ENCODE results near the gene TBC1D23. TPM values are rescaled to one million over a fixed set of nuclear protein-coding genes. Genes with fewer than 3 reads are reported as not detected.
A peak's percentile ranks its signal among the peaks of the same experiment; 100 is the strongest.
"Not testable (repeated sequence)": the region's sequence is repeated elsewhere in the genome, so short reads cannot be mapped to it uniquely, and the experiment has no call there.

The TBC1D23 gene
- total and polyA plus RNA-seq, 2 experiments from 2014 or later = 27.1 to 61.9 TPM

GRCh38 chr3:100338911-100339310 is 78.1 kb downstream of the TBC1D23 start:
- DNase-seq (ENCODE audit: low spot score) = no peak
- Histone ChIP-seq H3K9me2 (replicated peaks; ENCODE audit: insufficient read depth) (no peaks in the 10 kb centered on the region), H3K79me2 (peaks cover 11% of the 10 kb centered on the region), H3K4me3 (no peak overlapping the region), H3K4me1 (ENCODE audit: insufficient read depth) (peaks cover 13% of the 10 kb centered on the region), H3K36me3 (replicated peaks; ENCODE audit: insufficient read depth, low read depth) (no peaks in the 10 kb centered on the region), H3K4me2 (no peak overlapping the region), H4K20me1 (ENCODE audit: insufficient read depth, poor library complexity, severe bottlenecking) (no peaks in the 10 kb centered on the region), H3K9me3 (ENCODE audit: low read depth) (no peaks in the 10 kb centered on the region), H2AFZ (no peak overlapping the region), H3K27ac (no peak overlapping the region), H3K27me3 (no peaks in the 10 kb centered on the region)
- 93% methylated on average over 10 of the region's 10 CpGs for WGBS (ENCODE audit: low lambda C conversion rate, missing lambda C conversion rate)
- TF ChIP-seq EZH2phosphoT487 (IDR thresholded peaks at IDR 0.05; ENCODE audit: low read depth, severe bottlenecking, unreplicated experiment) = no peak

- Histone ChIP-seq H2AFZ (no peak overlapping the region), H4K20me1 (ENCODE audit: insufficient read depth, poor library complexity, severe bottlenecking) (no peaks in the 10 kb centered on the region), H3K27me3 (no peaks in the 10 kb centered on the region), H3K9me3 (ENCODE audit: low read depth) (no peaks in the 10 kb centered on the region), H3K9me2 (replicated peaks; ENCODE audit: insufficient read depth) (no peaks in the 10 kb centered on the region), H3K27ac (no peak overlapping the region), H3K79me2 (peaks cover 11% of the 10 kb centered on the region), H3K4me3 (no peak overlapping the region), H3K4me2 (no peak overlapping the region), H3K36me3 (replicated peaks; ENCODE audit: insufficient read depth, low read depth) (no peaks in the 10 kb centered on the region), H3K4me1 (ENCODE audit: insufficient read depth) (peaks cover 10% of the 10 kb centered on the region)
- no peak for DNase-seq (ENCODE audit: low spot score)
- TF ChIP-seq EZH2phosphoT487 (IDR thresholded peaks at IDR 0.05; ENCODE audit: low read depth, severe bottlenecking, unreplicated experiment) (no peak), EZH2 (IDR thresholded peaks at IDR 0.05; ENCODE audit: borderline replicate concordance) (no peak)
- TF ChIP-seq, protein P1, sequence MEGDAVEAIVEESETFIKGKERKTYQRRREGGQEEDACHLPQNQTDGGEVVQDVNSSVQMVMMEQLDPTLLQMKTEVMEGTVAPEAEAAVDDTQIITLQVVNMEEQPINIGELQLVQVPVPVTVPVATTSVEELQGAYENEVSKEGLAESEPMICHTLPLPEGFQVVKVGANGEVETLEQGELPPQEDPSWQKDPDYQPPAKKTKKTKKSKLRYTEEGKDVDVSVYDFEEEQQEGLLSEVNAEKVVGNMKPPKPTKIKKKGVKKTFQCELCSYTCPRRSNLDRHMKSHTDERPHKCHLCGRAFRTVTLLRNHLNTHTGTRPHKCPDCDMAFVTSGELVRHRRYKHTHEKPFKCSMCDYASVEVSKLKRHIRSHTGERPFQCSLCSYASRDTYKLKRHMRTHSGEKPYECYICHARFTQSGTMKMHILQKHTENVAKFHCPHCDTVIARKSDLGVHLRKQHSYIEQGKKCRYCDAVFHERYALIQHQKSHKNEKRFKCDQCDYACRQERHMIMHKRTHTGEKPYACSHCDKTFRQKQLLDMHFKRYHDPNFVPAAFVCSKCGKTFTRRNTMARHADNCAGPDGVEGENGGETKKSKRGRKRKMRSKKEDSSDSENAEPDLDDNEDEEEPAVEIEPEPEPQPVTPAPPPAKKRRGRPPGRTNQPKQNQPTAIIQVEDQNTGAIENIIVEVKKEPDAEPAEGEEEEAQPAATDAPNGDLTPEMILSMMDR (IDR thresholded peaks at IDR 0.05; ENCODE audit: poor library complexity) = no peak
- 99% methylated on average over 5 of the region's 5 CpGs for WGBS (ENCODE audit: low lambda C conversion rate, missing lambda C conversion rate)
Measured at GRCh38 chr3:100339786-100340185, 79.0 kb downstream of the TBC1D23 start.

DNA sequence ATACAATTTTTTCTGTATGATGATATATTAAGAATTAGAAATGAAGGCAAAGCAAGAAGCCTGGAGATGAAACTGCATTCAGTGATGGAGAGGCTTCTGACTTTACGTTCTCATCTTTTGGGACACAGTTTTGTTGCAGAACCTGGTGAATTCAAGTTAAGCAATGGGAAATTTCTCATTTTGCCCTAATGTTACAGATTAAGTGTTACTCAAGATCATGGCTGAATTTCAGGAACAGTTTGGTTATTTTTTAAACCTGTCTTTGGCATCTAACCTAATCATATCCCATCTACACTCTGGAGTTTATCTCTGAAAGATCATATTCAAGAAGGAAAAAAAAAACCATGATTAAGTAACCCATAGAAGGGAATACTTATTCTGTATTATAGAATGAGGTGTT is 79.7 kb downstream of the TBC1D23 start:
- Histone ChIP-seq H4K20me1 (ENCODE audit: insufficient read depth, poor library complexity, severe bottlenecking) (no peaks in the 10 kb centered on the region), H3K79me2 (peaks cover 7% of the 10 kb centered on the region), H3K36me3 (replicated peaks; ENCODE audit: insufficient read depth, low read depth) (no peaks in the 10 kb centered on the region), H3K4me3 (no peak overlapping the region), H3K27ac (no peak overlapping the region), H3K27me3 (no peaks in the 10 kb centered on the region), H3K9me3 (ENCODE audit: low read depth) (no peaks in the 10 kb centered on the region), H3K4me1 (ENCODE audit: insufficient read depth) (peaks cover 7% of the 10 kb centered on the region), H2AFZ (no peak overlapping the region), H3K9me2 (replicated peaks; ENCODE audit: insufficient read depth) (no peaks in the 10 kb centered on the region), H3K4me2 (no peak overlapping the region)
- TF ChIP-seq, protein P1 (IDR thresholded peaks at IDR 0.05; ENCODE audit: poor library complexity) = no peak
- TF ChIP-seq EZH2phosphoT487 (IDR thresholded peaks at IDR 0.05; ENCODE audit: low read depth, severe bottlenecking, unreplicated experiment) (no peak), EZH2 (IDR thresholded peaks at IDR 0.05; ENCODE audit: borderline replicate concordance) (no peak)
- DNase-seq (ENCODE audit: low spot score) = no peak
- 97% methylated on average over 1 of the region's 1 CpG for WGBS (ENCODE audit: low lambda C conversion rate, missing lambda C conversion rate)

GRCh38 chr3:100348727-100349126 is 87.9 kb downstream of the TBC1D23 start:
- no peaks in the 10 kb centered on the region for H3K27me3 ChIP-seq
- no peaks in the 10 kb centered on the region for H3K9me3 ChIP-seq (ENCODE audit: low read depth)
- no peaks in the 10 kb centered on the region for H3K36me3 ChIP-seq (replicated peaks; ENCODE audit: insufficient read depth, low read depth)
- no peaks in the 10 kb centered on the region for H4K20me1 ChIP-seq (ENCODE audit: insufficient read depth, poor library complexity, severe bottlenecking)
- no peak overlapping the region for H3K27ac ChIP-seq
- H3K4me1 ChIP-seq (ENCODE audit: insufficient read depth) = no peaks in the 10 kb centered on the region
- DNase-seq (ENCODE audit: low spot score) = no peak
- no peak overlapping the region for H3K4me3 ChIP-seq
- no peak overlapping the region for H2AFZ ChIP-seq
- over 99% methylated on average over 5 of the region's 5 CpGs for WGBS (ENCODE audit: low lambda C conversion rate, missing lambda C conversion rate)
- H3K79me2 ChIP-seq = no peaks in the 10 kb centered on the region
- H3K4me2 ChIP-seq = no peak overlapping the region
- TF ChIP-seq EZH2 (IDR thresholded peaks at IDR 0.05; ENCODE audit: borderline replicate concordance) (no peak), EZH2phosphoT487 (IDR thresholded peaks at IDR 0.05; ENCODE audit: low read depth, severe bottlenecking, unreplicated experiment) (no peak)
- TF ChIP-seq, protein P1 (IDR thresholded peaks at IDR 0.05; ENCODE audit: poor library complexity) = no peak
- no peaks in the 10 kb centered on the region for H3K9me2 ChIP-seq (replicated peaks; ENCODE audit: insufficient read depth)

DNA sequence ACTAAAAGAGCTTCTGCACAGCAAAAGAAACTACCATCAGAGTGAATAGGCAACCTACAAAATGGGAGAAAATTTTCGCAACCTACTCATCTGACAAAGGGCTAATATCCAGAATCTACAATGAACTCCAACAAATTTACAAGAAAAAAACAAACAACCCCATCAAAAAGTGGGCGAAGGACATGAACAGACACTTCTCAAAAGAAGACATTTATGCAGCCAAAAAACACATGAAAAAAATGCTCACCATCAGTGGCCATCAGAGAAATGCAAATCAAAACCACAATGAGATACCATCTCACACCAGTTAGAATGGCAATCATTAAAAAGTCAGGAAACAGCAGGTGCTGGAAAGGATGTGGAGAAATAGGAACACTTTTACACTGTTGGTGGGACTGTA is 91.0 kb downstream of the TBC1D23 start:
- H3K79me2 ChIP-seq; H3K4me1 ChIP-seq (ENCODE audit: insufficient read depth); DNase-seq (ENCODE audit: low spot score); H3K36me3 ChIP-seq (replicated peaks; ENCODE audit: insufficient read depth, low read depth); H3K4me3 ChIP-seq; H4K20me1 ChIP-seq (ENCODE audit: insufficient read depth, poor library complexity, severe bottlenecking); H3K4me2 ChIP-seq; H3K9me2 ChIP-seq (replicated peaks; ENCODE audit: insufficient read depth); H3K9me3 ChIP-seq (ENCODE audit: low read depth); H3K27me3 ChIP-seq; H2AFZ ChIP-seq: not testable (repeated sequence)
- WGBS (ENCODE audit: low lambda C conversion rate, missing lambda C conversion rate) = 96% methylated on average over 2 of the region's 2 CpGs
- peak overlapping the region; percentile 71 for H3K27ac ChIP-seq
